ENCODE data around the gene GLB1L2.

DNA sequence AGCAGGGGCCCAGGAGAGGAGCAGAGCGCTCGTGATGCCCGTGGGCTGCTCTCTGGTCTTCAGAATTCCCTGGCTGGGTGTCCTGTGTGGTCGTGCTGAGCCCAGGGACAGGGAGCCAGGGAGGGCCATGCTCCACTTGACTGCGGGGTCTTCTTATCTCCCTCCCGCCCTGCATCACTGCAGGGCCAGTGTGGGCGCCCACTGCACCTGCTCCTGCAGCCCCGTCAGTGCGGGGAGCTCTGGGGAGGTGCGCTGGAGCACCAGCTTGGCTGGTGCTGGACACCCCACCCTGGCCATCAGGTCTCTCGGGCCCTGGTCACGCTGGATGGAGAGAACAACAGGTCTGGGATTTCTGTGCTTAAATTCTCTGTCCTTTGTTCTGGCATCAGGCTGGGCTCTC is 48.4 kb downstream of the GLB1L2 start:
- TF ChIP-seq, protein P1, sequence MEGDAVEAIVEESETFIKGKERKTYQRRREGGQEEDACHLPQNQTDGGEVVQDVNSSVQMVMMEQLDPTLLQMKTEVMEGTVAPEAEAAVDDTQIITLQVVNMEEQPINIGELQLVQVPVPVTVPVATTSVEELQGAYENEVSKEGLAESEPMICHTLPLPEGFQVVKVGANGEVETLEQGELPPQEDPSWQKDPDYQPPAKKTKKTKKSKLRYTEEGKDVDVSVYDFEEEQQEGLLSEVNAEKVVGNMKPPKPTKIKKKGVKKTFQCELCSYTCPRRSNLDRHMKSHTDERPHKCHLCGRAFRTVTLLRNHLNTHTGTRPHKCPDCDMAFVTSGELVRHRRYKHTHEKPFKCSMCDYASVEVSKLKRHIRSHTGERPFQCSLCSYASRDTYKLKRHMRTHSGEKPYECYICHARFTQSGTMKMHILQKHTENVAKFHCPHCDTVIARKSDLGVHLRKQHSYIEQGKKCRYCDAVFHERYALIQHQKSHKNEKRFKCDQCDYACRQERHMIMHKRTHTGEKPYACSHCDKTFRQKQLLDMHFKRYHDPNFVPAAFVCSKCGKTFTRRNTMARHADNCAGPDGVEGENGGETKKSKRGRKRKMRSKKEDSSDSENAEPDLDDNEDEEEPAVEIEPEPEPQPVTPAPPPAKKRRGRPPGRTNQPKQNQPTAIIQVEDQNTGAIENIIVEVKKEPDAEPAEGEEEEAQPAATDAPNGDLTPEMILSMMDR (IDR thresholded peaks at IDR 0.05): no peak
- no peak for TF ChIP-seq POLR2A (IDR thresholded peaks at IDR 0.05)

Measured in upper lobe of left lung (tissue), 4 donors.